HCT116 (cell line): ENCODE data around the gene SMDT1. TPM values are rescaled to one million over a fixed set of nuclear protein-coding genes. Genes with fewer than 3 reads are reported as not detected.
"Not testable (repeated sequence)": the region's sequence is repeated elsewhere in the genome, so short reads cannot be mapped to it uniquely, and the experiment has no call there.

Experiments
- ATAC-seq: fragments of 200-7000 bp; cut with Tn5 transposase; 2 replicates; pipeline ENCODE4 v1.9.1; 2020; ENCODE audit warnings: mild to moderate bottlenecking, moderate library complexity
- BruUV-seq: library from RNA; stranded (reverse); fragments of 400-500 nt; replicated peaks from 2 replicates; lab custom pipeline; 2021; lab: Mats Ljungman, UMichigan
- CTCF ChIA-PET: fragments of 300-600 bp; sonication (Branson Sonifier 250); formaldehyde crosslinking; loops from one replicate; lab custom pipeline; 2021; ENCODE audit warnings: antibody characterized with exemption; lab: Charles Lee
- POLR2A ChIA-PET: fragments of 300-600, 350-600 bp; sonication (Branson Sonifier 250); formaldehyde crosslinking; loops from one replicate; lab custom pipeline; 2021; ENCODE audit warnings: antibody characterized with exemption; lab: Charles Lee
- RAD21 ChIA-PET, 2 experiments: fragments of 300-600 bp; sonication (Branson Sonifier 250); formaldehyde crosslinking; loops; one replicate each; lab custom pipeline; 2023; ENCODE audit warnings: low total read pairs in 2 of 2; ENCODE audit not compliant: uncharacterized antibody in 2 of 2, unreplicated experiment in 2 of 2, low non-redundant PET in 1 of 2; lab: Charles Lee
- DNase-seq: peaks from one replicate; pipeline ENCODE4 v3.0.0-alpha.2; 2010; ENCODE audit warnings: low read depth, low spot score
- H2AFZ ChIP-seq: fragments of 200-600 bp; shearing (Covaris generic), sonication (generic); 2 replicates; pipeline ENCODE4 v1.6.1; 2017; ENCODE audit warnings: low read depth, mixed run types, mixed read lengths, antibody characterized with exemption, low read length; ENCODE audit not compliant: poor library complexity, severe bottlenecking
- H3K27ac ChIP-seq: 2 replicates; pipeline ENCODE4 v1.5.1; 2012; ENCODE audit warnings: low read depth, low read length
- H3K27me3 ChIP-seq: fragments of 200-600 bp; sonication (generic); 2 replicates; pipeline ENCODE4 v1.6.1; 2016; ENCODE audit warnings: mixed run types, low read length, mixed read lengths; ENCODE audit not compliant: insufficient read depth
- H3K36me3 ChIP-seq, 2 experiments: fragments of 200-500 bp in 1 of 2; fragments of 200-600 bp in 1 of 2; sonication (Bioruptor generic) in 1 of 2; sonication (generic) in 1 of 2; 2 replicates each; pipeline versions ENCODE4 v1.5.1 to v1.6.1; 2014 to 2016; ENCODE audit warnings: low read length in 2 of 2, inconsistent platforms in 1 of 2, mixed read lengths in 1 of 2, mixed run types in 1 of 2; ENCODE audit not compliant: insufficient read depth in 2 of 2, control insufficient read depth in 1 of 2
- H3K4me1 ChIP-seq, 2 experiments: fragments of 200-600 bp in 1 of 2; sonication (generic) in 1 of 2; 2 replicates each; pipeline versions ENCODE4 v1.5.1 to v1.6.1; 2012 to 2017; ENCODE audit warnings: low read length in 2 of 2, inconsistent platforms in 1 of 2, mild to moderate bottlenecking in 1 of 2, mixed read lengths in 1 of 2, mixed run types in 1 of 2, moderate library complexity in 1 of 2; ENCODE audit not compliant: insufficient read depth in 2 of 2, control insufficient read depth in 1 of 2
- H3K4me2 ChIP-seq: fragments of 200-600 bp; sonication (generic); 2 replicates; pipeline ENCODE4 v1.6.1; 2017; ENCODE audit warnings: mixed run types, low read length, mixed read lengths
- H3K4me3 ChIP-seq, 2 experiments: fragments of 200-600 bp in 1 of 2; sonication (generic) in 1 of 2; replicated peaks in 1 of 2; 2 replicates each; pipeline ENCODE4 v1.5.1; 2011 to 2016; ENCODE audit warnings: low read length in 2 of 2, control low read depth in 1 of 2, low read depth in 1 of 2, mild to moderate bottlenecking in 1 of 2, mixed read lengths in 1 of 2, mixed run types in 1 of 2
- H3K79me2 ChIP-seq: fragments of 200-600 bp; sonication (generic); 2 replicates; pipeline ENCODE4 v1.6.1; 2017; ENCODE audit warnings: mild to moderate bottlenecking, mixed run types, low read length, moderate library complexity, mixed read lengths; ENCODE audit not compliant: insufficient read depth
- H3K9ac ChIP-seq: fragments of 200-600 bp; sonication (generic); 2 replicates; pipeline ENCODE4 v1.6.1; 2016; ENCODE audit warnings: low read length, mixed read lengths
- H3K9me2 ChIP-seq: fragments of 200-600 bp; sonication (generic), shearing (Covaris generic); 2 replicates; pipeline ENCODE4 v1.6.1; 2017; ENCODE audit warnings: mixed run types, mild to moderate bottlenecking, moderate library complexity; ENCODE audit not compliant: insufficient read depth
- H3K9me3 ChIP-seq, 2 experiments: fragments of 200-500 bp in 1 of 2; fragments of 200-600 bp in 1 of 2; sonication (Bioruptor generic) in 1 of 2; sonication (generic) in 1 of 2; 2 replicates each; pipeline ENCODE4 v1.6.1; 2014 to 2017; ENCODE audit warnings: low read length in 2 of 2, mixed read lengths in 2 of 2, inconsistent platforms in 1 of 2, low read depth in 1 of 2, mild to moderate bottlenecking in 1 of 2, mixed run types in 1 of 2, moderate library complexity in 1 of 2; ENCODE audit not compliant: control insufficient read depth in 1 of 2, insufficient read depth in 1 of 2
- H4K20me1 ChIP-seq: fragments of 200-600 bp; sonication (generic), shearing (Covaris generic); 2 replicates; pipeline ENCODE4 v1.6.1; 2017; ENCODE audit warnings: mixed run types, mild to moderate bottlenecking, moderate library complexity; ENCODE audit not compliant: insufficient read depth
- CBX3 ChIP-seq: IDR thresholded peaks from 2 replicates; pipeline ENCODE4 v1.6.1; 2012; ENCODE audit warnings: low read depth
- EZH2phosphoT487 ChIP-seq: fragments of 200-600 bp; IDR thresholded peaks from 2 replicates; pipeline ENCODE4 v1.6.1; 2018; ENCODE audit warnings: antibody characterized with exemption, borderline replicate concordance
- JUND ChIP-seq: IDR thresholded peaks from 2 replicates; pipeline ENCODE4 v1.6.1; 2012
- SRF ChIP-seq: IDR thresholded peaks from 2 replicates; pipeline ENCODE4 v1.6.1; 2012; ENCODE audit warnings: low read depth
- intact Hi-C: fragments of 100-400 bp; cut with micrococcal nuclease; formaldehyde crosslinking; loops from 2 replicates; pipeline ENCODE4 v1.10.0; 2022
- total RNA-seq: library from RNA; stranded (reverse); gene quantifications from one replicate; pipeline ENCODE4 v1.2.1, GENCODE V29; 2021; ENCODE audit not compliant: unreplicated experiment

Gene SMDT1
- total RNA-seq, 1 experiment from 2014 or later, result 51.9 TPM

GRCh38 chr22:42123529-42123928 is 44.0 kb downstream of the SMDT1 start:
- H3K36me3 ChIP-seq, H3K9me2 ChIP-seq, H3K4me3 ChIP-seq, DNase-seq, H3K27me3 ChIP-seq, H2AFZ ChIP-seq, RAD21 ChIA-PET, H3K4me2 ChIP-seq, H3K27ac ChIP-seq, H3K9me3 ChIP-seq, CTCF ChIA-PET, H3K9ac ChIP-seq, BruUV-seq, H4K20me1 ChIP-seq, ATAC-seq, H3K4me1 ChIP-seq, POLR2A ChIA-PET, H3K79me2 ChIP-seq, intact Hi-C loops: not testable (repeated sequence)

DNA sequence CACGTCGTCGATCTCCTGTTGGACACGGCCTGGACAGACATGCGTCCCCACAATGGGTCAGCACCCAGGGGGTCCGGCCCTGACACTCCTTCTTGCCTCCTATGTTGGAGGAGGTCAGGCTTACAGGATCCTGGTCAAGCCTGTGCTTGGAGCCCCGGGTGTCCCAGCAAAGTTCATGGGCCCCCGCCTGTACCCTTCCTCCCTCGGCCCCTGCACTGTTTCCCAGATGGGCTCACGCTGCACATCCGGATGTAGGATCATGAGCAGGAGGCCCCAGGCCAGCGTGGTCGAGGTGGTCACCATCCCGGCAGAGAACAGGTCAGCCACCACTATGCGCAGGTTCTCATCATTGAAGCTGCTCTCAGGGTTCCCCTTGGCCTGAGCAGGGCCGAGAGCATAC is 48.1 kb downstream of the SMDT1 start:
- Histone ChIP-seq H3K36me3 (no peaks in the 10 kb centered on the region), H3K79me2 (no peaks in the 10 kb centered on the region), H3K9ac (no peak overlapping the region), H3K4me2 (no peak overlapping the region), H4K20me1 (no peaks in the 10 kb centered on the region), H3K9me3 (no peaks in the 10 kb centered on the region), H3K27ac (no peak overlapping the region), H3K4me1 (peaks cover 0 to 5% of the 10 kb centered on the region in 2 experiments; a peak in 1 of 4 replicates), H2AFZ (no peak overlapping the region), H3K27me3 (no peaks in the 10 kb centered on the region), H3K9me2 (no peaks in the 10 kb centered on the region), H3K4me3 (no peak overlapping the region)
- ATAC-seq, result no peak
- intact Hi-C loops, result no loop called here
- RAD21 ChIA-PET, result no interaction called here
- DNase-seq, result no peak
- TF ChIP-seq SRF (no peak), CBX3 (no peak), EZH2phosphoT487 (no peak), JUND (no peak)
- POLR2A ChIA-PET, result no interaction called here
- CTCF ChIA-PET, result no interaction called here
- no TSS peak for BruUV-seq

DNA sequence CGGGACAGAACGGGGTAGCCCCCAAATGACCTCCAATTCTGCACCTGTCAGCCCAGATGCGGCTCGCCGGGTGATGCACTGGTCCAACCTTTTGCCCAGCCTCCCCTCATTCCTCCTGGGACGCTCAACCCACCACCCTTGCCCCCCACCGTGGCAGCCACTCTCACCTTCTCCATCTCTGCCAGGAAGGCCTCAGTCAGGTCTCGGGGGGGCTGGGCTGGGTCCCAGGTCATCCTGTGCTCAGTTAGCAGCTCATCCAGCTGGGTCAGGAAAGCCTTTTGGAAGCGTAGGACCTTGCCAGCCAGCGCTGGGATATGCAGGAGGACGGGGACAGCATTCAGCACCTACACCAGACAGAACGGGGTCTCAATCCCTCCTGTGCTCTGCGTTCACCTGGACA is 48.5 kb downstream of the SMDT1 start:
- H2AFZ ChIP-seq, H3K79me2 ChIP-seq, H4K20me1 ChIP-seq, H3K27me3 ChIP-seq, POLR2A ChIA-PET, BruUV-seq, H3K4me1 ChIP-seq, H3K27ac ChIP-seq, H3K9me2 ChIP-seq, intact Hi-C loops, ATAC-seq, H3K4me3 ChIP-seq, RAD21 ChIA-PET, DNase-seq, H3K9me3 ChIP-seq, H3K9ac ChIP-seq, H3K36me3 ChIP-seq, H3K4me2 ChIP-seq, CTCF ChIA-PET: not testable (repeated sequence)

GRCh38 chr22:42128776-42129694 is 49.5 kb downstream of the SMDT1 start:
- BruUV-seq, H3K4me1 ChIP-seq, H3K36me3 ChIP-seq, H2AFZ ChIP-seq, H3K27me3 ChIP-seq, H3K9me3 ChIP-seq, H4K20me1 ChIP-seq, POLR2A ChIA-PET, H3K79me2 ChIP-seq, H3K27ac ChIP-seq, DNase-seq, H3K4me2 ChIP-seq, RAD21 ChIA-PET, intact Hi-C loops, H3K9me2 ChIP-seq, H3K4me3 ChIP-seq, H3K9ac ChIP-seq, CTCF ChIA-PET: not testable (repeated sequence)
- ATAC-seq, result peak; percentile 42
